Measurements from ENCODE around the gene DEF6.

The DEF6 gene

GRCh38 chr6:35251949-35252348 is 45.7 kb upstream of the DEF6 start:
- TF ChIP-seq CTCF (conservative IDR thresholded peaks at IDR 0.05; ENCODE audit: low read length) (no peak), EZH2phosphoT487 (IDR thresholded peaks at IDR 0.05; ENCODE audit: borderline replicate concordance) (no peak)
- Histone ChIP-seq H3K9me3 (ENCODE audit: insufficient read depth, low read depth, low read length) (no peaks in the 10 kb centered on the region), H3K4me3 (ENCODE audit: low read length, poor library complexity, severe bottlenecking) (no peak overlapping the region), H3K27me3 (ENCODE audit: insufficient read depth, low read length, poor library complexity, severe bottlenecking) (no peaks in the 10 kb centered on the region), H3F3A (ENCODE audit: low read depth) (no peaks in the 10 kb centered on the region), H3K36me3 (ENCODE audit: insufficient read depth, low read length) (no peaks in the 10 kb centered on the region), H3K4me2 (ENCODE audit: low read depth, low read length, poor library complexity, severe bottlenecking) (no peak overlapping the region), H4K20me1 (ENCODE audit: insufficient read depth, low read length, poor library complexity, severe bottlenecking) (no peaks in the 10 kb centered on the region), H3K4me1 (ENCODE audit: insufficient read depth, low read length, poor library complexity, severe bottlenecking) (peaks cover 15% of the 10 kb centered on the region), H3K9me2 (replicated peaks; ENCODE audit: low read depth, low read length) (no peaks in the 10 kb centered on the region), H3K9ac (ENCODE audit: low read depth, low read length, poor library complexity, severe bottlenecking) (no peak overlapping the region), H3K79me2 (ENCODE audit: insufficient read depth, low read length) (no peaks in the 10 kb centered on the region), H2AFZ (ENCODE audit: low read length) (no peak overlapping the region)

- H3K27me3 ChIP-seq (ENCODE audit: insufficient read depth, low read length, poor library complexity, severe bottlenecking) = no peaks in the 10 kb centered on the region
- TF ChIP-seq CTCF (conservative IDR thresholded peaks at IDR 0.05; ENCODE audit: low read length) (no peak), EZH2phosphoT487 (IDR thresholded peaks at IDR 0.05; ENCODE audit: borderline replicate concordance) (no peak)
- H3K4me2 ChIP-seq (ENCODE audit: low read depth, low read length, poor library complexity, severe bottlenecking) = no peak overlapping the region
- no peaks in the 10 kb centered on the region for H3F3A ChIP-seq (ENCODE audit: low read depth)
- H3K79me2 ChIP-seq (ENCODE audit: insufficient read depth, low read length) = peaks cover 12% of the 10 kb centered on the region
- H3K9me2 ChIP-seq (replicated peaks; ENCODE audit: low read depth, low read length) = no peaks in the 10 kb centered on the region
- H3K9me3 ChIP-seq (ENCODE audit: insufficient read depth, low read depth, low read length) = no peaks in the 10 kb centered on the region
- no peak overlapping the region for H2AFZ ChIP-seq (ENCODE audit: low read length)
- no peak overlapping the region for H3K9ac ChIP-seq (ENCODE audit: low read depth, low read length, poor library complexity, severe bottlenecking)
- no peaks in the 10 kb centered on the region for H3K36me3 ChIP-seq (ENCODE audit: insufficient read depth, low read length)
- peaks cover 12% of the 10 kb centered on the region for H3K4me1 ChIP-seq (ENCODE audit: insufficient read depth, low read length, poor library complexity, severe bottlenecking)
- H4K20me1 ChIP-seq (ENCODE audit: insufficient read depth, low read length, poor library complexity, severe bottlenecking) = peaks cover 2% of the 10 kb centered on the region
- H3K4me3 ChIP-seq (ENCODE audit: low read length, poor library complexity, severe bottlenecking) = no peak overlapping the region
Measured at GRCh38 chr6:35253249-35253648, 44.4 kb upstream of the DEF6 start.

GRCh38 chr6:35258336-35258735 is 39.3 kb upstream of the DEF6 start:
- Histone ChIP-seq H3F3A (ENCODE audit: low read depth) (peaks cover 6% of the 10 kb centered on the region; the same call in 1 of the 2 replicates), H3K9me3 (ENCODE audit: insufficient read depth, low read depth, low read length) (no peaks in the 10 kb centered on the region), H3K27me3 (ENCODE audit: insufficient read depth, low read length, poor library complexity, severe bottlenecking) (no peaks in the 10 kb centered on the region), H3K9me2 (replicated peaks; ENCODE audit: low read depth, low read length) (no peaks in the 10 kb centered on the region), H3K79me2 (ENCODE audit: insufficient read depth, low read length) (peaks cover 38% of the 10 kb centered on the region), H2AFZ (ENCODE audit: low read length) (peak overlapping the region; percentile 92; the same call in 1 of the 2 replicates), H3K4me3 (ENCODE audit: low read length, poor library complexity, severe bottlenecking) (peak overlapping the region; percentile 79), H3K4me2 (ENCODE audit: low read depth, low read length, poor library complexity, severe bottlenecking) (peak overlapping the region; percentile 84), H3K36me3 (ENCODE audit: insufficient read depth, low read length) (no peaks in the 10 kb centered on the region), H3K4me1 (ENCODE audit: insufficient read depth, low read length, poor library complexity, severe bottlenecking) (peaks cover 23% of the 10 kb centered on the region), H3K9ac (ENCODE audit: low read depth, low read length, poor library complexity, severe bottlenecking) (peak overlapping the region; percentile 92), H4K20me1 (ENCODE audit: insufficient read depth, low read length, poor library complexity, severe bottlenecking) (peaks cover 3% of the 10 kb centered on the region)
- TF ChIP-seq CTCF (conservative IDR thresholded peaks at IDR 0.05; ENCODE audit: low read length) (no peak), EZH2phosphoT487 (IDR thresholded peaks at IDR 0.05; ENCODE audit: borderline replicate concordance) (no peak)

Measured in Loucy (cell line).